Measurements from ENCODE around the gene EIF3A.

The EIF3A gene

DNA sequence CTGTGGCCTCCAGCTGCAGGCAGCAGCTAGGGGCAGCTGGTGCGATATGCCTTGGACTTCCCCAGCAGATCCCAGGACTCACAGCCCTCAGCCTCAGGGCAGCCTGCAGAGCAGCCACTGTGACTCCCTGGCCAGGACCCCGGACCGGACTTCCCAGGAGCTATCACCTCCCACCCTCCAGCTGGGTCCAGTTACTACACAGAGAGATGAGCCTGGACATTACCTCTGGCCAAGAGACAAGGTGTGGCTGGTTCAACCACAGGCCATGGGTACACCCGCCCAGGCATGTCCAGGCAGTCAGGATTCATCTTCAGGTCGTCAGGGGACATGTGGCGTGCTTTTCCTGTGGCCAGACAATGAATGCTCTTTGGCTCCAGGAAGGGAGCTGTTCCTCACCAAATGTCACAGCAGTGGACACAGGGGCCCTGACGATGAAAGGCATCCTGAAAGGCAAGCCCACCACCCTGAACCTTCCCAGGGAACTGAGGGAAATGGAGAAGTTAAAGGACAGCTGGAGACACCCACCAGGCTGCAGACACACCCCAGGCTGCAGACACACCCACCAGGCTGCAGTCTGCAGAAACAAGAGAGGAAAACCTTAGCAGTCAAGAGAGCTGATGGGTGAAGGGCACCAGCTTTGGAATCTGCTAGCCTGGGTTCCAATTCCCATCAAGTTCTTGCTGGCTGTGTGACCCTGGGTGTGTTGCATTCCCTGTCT, 76.9 kb downstream of the EIF3A start:
- no peak for DNase-seq

DNA sequence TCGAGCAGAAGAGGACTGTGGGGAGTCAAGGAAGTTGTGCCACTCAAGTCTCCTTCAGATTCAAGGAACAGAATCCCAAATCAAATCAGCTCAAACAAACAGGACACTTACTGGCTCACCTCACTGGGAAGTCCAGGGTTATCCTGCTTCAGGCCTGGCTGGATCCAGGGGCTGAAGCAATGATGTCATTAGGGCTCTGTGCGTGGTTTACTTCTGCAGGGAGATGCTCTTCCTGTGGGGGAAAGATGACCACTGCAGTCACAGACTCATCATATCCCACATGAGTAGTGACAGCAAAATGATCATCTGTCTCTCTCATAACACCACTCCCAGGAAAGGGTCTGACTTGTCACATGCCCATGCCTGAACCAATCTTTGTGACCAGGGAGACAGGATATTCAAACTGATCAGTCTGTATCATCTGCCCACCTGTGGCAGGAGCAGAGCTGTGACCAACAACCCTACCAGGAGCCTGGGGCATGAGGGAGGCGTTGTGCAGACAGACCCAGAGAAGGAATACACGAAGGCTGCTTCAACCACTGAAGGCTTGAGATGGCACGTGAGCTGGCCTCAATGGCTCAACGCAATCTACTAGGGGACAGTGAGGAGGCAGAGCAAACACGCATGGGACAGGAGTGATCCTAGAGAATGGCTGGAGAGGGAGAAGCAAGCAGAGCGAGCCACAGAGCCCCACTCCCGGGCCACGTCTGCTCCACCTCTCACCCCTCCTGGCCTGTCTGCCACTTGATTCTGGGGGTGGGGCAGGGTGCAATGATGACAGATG, 78.7 kb downstream of the EIF3A start:
- no peak for DNase-seq

DNA sequence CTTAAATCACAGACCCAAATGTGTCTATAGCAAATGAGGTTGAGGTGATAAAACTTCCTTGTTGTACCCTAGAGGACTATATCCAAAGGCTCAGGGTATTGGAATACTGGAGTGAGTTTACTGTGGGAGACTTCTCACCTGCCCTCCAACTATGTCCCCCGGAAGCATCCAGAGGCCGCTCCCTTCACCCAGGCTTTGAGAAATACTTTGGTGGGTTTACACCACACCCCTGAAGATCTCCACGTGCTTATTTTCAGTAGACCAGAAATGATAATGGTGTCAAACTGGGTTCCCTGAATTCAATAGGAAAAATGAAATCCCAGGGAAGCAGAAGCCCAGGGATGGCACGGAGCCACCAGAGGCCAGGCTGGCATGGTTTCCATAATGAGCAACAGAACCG, 82.4 kb downstream of the EIF3A start:
- DNase-seq: no peak

DNA sequence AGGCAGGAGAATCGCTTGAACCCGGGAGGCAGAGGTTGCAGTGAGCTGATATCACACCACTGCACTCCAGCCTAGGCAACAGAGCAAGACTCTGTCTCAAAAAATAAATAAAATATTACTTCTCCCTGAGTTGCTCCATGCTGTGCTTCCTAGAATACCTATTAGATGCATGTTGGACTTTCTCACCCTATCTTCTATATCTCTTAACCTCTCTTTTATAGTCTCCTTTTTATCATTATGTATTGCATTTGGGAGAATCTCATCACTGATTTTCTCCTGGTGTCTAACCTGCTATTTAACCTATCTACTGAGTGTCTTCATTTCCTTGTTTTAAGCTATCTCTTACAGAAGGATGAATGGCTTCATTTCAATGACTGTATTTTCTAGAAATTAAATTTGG, 83.2 kb downstream of the EIF3A start:
- DNase-seq: no peak

DNA sequence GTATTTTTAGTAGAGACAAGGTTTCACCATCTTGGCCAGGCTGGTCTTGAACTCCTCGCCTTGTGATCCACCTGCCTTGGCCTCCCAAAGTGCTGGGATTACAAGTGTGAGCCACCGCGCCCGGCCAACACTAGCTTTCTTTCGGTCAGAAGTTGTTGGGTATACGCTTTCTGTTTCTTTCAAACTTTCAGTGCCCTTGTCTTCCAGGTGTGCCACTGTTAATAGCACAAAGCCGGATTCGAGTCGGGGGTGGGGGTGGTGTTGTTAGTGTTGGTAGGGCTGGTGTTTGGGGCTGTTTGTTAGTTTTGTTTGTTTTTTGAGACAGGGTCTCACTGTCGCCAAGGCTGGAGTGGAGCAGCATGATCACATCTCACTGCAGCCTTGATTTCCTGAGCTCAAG, 84.9 kb downstream of the EIF3A start:
- no peak for DNase-seq

DNA sequence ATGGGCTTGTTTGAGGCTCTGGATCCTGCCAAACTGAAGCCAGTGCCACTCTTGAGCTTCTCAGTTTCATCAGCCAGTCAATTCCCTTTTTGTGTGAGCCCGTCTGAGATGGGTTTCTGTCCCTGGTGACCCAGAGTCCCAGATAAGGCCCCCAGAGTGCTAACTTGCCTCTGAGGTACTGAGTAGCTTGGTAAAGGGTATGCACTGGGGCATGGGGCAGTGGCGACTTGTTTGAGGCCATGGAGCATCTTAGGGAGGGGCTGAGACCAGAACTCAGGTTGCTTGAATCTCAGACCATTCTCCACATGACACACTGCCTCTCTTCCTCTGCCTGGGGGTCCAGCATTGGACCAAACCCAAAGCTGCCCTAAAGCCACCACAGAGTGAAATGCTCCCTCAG, 86.3 kb downstream of the EIF3A start:
- DNase-seq: no peak

DNA sequence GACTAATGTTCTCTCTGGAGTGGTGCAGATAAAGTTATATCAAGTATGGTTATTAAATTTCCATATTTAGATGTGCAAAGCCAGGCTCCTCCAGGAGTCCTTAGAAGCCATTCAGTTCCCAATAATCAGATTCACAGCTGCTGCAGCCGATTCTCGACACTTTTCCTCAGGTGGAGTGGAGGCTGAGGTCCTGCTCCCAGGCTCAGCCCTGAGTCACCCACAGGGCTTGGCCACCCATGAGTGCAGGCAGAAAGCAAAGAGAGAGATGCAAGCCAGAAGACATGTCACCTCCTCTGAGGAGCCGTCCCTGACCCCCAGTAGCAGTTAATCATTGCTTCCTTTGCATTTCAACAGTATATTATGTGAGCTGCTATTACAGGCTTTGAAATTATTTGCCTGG, 87.4 kb downstream of the EIF3A start:
- no peak for DNase-seq

DNA sequence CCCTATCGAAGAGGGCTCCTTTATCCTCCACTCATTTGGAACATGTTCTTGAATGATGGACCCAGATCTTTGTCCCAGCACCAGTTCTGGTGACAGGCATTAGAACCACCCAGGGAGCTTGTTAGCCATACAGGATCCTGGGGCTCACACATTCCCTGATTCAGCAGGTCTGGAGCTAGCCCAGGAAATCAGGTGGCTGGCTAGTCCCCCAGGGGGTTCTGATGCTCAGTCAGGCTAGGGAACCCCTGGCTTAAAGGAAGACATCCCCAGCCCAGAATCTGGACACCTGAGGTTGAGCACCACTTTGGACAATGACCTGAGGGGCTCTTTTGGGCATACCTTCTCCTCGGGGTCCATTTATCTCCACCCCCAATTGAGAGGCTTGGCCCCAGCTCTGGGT, 88.1 kb downstream of the EIF3A start:
- DNase-seq: no peak

DNA sequence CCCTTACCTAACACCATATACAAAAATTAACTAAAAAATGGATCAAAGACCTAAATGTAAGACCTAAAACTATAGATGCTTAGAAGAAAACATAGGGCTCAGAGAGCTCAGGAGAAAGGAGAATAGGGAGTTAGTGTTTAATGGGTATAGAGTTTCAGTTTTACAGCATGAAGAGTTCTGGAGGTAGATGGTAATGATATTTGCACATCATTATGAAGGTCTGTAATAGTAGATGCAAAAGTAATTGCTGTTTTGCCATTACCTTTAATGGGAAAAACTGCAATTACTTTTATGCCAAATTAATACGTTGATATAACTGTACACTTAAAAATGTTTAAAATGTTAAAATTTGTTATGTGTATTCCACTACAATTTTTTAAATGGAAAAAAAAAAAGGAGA, 90.3 kb downstream of the EIF3A start:
- DNase-seq: no peak

DNA sequence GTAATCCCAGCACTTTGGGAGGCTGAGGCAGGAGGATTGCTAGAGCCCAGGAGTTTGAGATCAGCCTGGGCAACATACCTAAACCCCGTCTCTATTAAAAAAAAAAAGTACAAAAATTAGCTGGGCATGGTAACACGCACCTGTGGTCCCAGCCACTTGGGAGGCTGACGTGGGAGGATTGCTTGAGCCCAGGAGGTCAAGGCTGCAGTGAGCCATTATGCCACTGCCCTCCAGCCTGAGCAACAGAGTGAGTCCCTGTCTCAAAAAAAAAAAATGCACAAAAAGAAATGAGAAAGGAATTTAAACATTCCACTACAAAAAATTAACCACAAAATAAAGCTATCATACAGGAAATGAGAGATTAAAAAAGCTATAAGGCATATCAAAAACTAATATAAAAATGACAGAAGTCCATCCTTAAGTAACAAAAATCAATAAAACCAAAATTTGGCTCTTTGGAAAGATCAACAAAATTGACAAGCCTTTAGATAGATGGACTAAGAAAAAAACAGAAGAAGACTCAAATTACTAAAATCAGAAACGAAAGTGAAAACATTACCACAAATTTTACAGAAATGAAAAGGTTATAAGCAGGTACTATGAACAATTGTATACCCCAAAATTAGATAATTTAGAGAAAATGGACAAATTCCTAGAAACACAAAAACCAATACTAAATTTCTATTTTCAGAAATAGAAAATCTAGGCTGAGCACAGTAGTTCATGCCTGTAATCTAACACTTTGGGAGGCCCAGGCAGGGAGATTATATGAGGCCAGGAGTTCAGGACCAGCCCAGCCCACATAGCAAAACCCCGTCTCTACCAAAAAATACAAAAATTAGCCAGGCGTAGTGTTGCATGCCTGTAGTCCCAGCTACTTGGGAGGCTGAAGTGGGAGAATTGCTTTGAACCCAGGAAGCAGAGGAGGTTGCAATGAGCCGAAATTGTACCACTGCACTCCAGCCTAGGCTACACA, 93.5 kb downstream of the EIF3A start:
- no peak for DNase-seq

DNA sequence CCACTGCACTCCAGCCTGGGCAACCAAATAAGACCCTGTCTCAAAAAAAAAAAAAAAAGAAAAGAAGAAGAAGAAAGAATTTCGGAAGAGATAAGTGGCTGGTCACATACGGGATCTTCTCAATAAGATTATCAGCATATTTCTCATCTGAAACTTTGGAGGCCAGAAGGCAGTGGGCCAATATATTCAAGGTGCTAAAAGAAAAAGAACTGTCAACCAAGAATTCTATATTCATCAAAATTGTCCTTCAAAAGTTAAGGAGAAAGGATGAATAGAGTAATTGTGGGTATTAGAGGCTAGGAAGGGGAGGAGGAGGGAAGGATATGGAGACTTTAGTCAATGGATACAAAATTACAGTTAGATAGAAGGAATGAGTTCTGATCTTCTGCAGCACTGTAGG, 95.0 kb downstream of the EIF3A start:
- DNase-seq: no peak
